HG03571 (cell line): ENCODE results near the gene OLFM4.

ENCODE experiments used
- ATAC-seq: cut with Tn5 transposase; IDR thresholded peaks from one replicate; pipeline ENCODE4 v1.9.1; 2021; ENCODE audit not compliant: unreplicated experiment

Gene OLFM4, protein sequence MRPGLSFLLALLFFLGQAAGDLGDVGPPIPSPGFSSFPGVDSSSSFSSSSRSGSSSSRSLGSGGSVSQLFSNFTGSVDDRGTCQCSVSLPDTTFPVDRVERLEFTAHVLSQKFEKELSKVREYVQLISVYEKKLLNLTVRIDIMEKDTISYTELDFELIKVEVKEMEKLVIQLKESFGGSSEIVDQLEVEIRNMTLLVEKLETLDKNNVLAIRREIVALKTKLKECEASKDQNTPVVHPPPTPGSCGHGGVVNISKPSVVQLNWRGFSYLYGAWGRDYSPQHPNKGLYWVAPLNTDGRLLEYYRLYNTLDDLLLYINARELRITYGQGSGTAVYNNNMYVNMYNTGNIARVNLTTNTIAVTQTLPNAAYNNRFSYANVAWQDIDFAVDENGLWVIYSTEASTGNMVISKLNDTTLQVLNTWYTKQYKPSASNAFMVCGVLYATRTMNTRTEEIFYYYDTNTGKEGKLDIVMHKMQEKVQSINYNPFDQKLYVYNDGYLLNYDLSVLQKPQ

DNA sequence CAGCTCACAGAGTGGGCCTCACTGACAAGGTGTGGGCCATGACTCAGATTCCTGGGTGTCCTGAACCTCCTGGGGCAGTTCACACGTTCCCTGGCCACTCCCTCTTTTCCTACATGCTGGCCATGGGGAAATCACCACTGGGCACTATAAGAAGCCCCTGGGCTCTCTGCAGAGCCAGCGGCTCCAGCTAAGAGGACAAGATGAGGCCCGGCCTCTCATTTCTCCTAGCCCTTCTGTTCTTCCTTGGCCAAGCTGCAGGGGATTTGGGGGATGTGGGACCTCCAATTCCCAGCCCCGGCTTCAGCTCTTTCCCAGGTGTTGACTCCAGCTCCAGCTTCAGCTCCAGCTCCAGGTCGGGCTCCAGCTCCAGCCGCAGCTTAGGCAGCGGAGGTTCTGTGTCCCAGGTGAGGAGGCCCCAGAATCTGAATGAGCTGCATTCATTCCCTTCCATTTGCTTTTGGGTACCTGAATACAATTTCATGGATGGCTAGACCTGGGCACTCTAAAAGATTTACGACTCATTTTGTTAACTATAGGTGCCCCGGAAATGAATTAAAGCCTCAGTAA is at the start of gene OLFM4:
OLFM4 (plus strand) TSS at position 177 of the 567 bp plus-strand sequence; CDS start at position 201, 24 bp downstream.
- ATAC-seq, result no peak

DNA sequence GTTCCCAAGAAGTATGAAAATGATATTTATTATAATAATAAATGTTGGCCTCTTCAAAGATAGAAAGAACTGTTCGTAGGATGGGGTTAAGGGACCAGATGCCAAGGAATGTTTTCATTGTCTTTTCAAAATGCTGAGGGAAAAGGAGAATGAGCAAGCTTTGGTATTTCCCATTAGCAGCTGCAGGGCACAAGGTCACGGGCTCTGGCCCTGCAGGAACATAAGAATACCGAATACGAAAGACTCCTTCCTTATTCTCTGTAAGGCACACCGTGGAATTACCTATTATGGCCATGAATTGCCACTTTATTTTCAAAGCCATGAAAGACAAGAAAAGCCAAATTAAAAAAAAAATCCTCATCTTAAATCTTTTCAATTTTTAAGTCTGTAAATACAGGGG is 49.6 kb upstream of the OLFM4 start:
- no peak for ATAC-seq

DNA sequence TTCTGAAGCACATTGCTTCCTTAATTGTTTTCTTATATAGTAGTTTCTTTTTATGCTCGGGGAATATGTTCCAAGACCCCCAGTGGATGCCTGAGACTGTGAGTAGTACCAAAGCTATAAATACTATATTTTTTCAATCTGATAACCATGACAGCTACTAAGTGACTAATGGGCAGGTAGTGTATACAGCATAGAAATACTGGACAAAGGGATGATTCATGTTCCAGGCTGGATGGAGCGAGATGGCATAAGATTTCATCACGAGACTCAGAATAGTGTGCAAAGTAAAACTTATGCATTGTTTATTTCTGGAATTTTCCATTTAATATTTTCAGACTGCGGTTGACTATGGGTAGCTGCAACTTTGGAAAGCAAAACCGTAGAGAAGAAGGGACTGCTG is 47.9 kb upstream of the OLFM4 start:
- no peak for ATAC-seq

DNA sequence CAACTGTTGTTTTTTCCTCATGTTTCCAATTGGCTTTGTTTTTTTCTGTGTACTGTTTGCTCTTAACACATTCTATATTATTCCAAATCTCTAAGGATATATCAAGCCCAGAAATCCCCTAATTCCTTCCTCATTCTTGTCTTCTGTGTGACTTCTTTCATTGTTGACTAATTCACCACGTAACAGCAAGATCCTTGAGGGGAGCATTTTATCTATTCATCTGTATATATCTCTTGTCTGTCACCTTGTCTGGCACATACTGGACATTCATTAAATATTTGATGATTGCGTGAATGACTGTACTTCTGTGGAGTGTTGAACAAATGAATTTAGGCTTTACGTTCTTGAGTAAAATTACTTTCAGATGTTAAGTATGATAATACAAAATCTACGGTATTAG is 44.8 kb upstream of the OLFM4 start:
- no peak for ATAC-seq

DNA sequence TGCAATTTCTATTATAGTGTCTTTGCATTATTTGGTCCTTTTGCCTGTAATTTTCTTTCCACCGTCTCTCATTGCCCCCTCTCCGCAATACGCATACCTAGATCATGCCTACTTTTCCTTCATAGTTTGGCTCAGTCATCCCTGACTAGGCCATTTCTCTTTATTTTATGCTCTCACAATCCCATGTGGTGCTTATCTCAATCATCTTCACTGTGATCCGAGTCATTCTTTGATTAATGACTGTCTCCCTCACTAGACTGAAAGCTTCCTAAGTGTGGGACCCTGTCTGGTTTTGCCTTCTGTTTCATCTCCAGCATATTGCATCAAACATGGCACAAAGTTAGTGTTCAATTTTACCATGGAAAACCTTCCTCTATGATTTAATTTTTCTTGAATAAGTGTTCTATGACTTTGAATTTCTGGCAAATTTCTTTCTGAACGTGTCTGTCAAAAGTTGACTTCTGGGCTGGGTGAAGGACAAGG is 43.7 kb upstream of the OLFM4 start:
- ATAC-seq, result no peak

DNA sequence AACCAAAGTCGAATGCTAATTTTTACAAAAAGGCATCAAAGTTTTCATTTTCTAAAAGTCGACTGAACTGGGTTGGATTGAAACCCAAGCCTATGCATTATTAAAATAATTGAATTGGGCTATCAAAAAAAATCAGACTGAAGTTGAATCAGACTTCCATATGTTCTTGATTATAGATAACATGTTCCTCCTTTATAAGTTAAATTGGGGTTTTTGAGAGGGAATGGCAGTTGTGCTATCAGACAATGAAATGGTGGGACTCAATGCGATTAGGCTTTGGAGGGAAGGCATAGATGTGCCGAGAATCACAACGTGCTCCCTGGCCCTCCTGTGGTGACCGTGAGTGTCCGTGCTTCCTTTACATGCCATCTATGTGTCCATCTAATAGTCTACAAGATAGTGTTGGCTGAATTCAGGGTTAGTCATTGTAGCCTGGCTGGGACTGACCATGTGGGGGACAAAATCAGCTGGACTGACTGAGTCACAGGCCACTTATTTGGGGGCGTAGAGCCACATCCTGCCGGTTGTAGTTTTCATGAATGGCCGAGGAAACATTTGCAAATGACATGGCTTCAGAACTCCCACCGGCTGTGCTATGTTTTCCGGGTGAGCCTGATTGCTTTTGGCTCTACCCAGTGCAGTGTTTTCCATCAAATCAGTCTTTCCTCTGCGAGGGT is 37.1 kb upstream of the OLFM4 start:
- ATAC-seq, result no peak

DNA sequence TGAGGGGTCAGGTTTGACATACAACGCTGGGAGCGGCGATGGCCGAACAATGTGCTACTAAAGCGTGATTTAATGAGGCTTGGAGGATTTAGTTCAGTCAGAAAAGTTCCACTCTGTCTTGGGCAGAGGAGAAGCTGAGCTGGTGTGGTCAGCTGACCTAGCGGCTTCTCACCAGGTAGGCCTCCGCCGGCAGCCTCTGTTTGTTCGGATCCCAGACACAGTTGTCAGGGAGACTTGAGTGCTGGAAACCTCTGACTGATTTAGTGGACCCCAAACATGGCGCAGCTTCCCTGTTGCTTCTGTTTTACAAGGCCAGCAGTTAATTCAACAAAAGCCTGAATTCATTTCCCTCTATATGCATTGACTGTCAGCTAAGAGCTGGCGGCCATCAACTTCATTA is 36.5 kb upstream of the OLFM4 start:
- no peak for ATAC-seq

DNA sequence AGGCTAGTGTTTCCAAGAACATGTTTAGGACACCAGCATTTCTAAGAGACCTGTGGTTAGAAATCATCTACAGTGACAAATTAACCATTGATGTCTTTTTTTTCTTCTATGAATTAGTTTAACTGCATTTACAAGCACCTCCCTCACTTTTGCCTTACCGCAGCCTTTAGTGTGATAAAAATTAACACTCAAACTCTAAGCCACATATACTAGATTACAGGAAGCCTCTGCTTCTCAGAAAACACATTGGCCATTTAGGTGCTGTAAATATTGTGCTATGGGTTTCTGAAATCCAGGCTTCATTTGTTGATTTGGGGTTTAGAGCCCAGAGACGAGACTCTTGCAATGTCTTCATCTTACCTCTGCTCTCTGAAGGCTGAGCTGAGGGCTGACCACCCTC is 34.6 kb upstream of the OLFM4 start:
- ATAC-seq, result no peak

DNA sequence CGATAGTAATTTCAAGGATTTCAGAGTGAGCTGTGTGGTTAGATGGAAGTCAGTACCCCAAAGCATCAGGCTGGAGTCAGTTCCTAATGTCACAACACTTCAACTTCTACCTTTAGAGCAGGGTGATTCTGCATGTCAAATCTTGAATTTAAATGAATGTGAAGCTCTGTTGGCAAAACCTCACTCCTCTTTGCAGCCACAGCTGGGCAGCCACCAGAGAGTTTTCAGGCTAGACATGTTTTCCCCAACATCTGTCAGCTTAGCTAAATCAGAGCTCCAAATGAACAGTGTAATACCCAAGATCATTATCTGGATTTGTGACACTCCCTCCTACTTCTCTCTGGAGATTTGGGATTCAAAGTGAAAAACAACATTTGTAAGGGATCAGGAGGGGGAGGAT is 33.7 kb upstream of the OLFM4 start:
- ATAC-seq, result no peak

DNA sequence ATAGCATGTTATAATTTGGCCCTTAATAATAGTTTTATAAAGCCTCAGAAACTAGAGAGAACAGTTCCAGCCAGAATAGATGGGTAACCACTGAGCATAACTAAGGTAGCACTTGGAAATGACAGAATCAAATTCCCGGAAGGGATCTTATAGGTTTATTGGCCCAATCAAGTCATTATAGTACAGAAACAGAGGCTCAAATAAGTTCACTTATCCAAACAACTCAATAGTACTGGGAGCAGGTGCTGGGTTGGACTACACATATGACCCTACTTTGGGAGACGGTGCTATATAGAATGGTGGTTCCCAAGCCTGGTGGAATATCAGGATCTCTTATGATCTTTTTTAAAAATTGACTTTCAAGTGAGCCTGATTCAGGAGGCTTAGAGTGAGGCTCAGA is 32.7 kb upstream of the OLFM4 start:
- ATAC-seq, result no peak

DNA sequence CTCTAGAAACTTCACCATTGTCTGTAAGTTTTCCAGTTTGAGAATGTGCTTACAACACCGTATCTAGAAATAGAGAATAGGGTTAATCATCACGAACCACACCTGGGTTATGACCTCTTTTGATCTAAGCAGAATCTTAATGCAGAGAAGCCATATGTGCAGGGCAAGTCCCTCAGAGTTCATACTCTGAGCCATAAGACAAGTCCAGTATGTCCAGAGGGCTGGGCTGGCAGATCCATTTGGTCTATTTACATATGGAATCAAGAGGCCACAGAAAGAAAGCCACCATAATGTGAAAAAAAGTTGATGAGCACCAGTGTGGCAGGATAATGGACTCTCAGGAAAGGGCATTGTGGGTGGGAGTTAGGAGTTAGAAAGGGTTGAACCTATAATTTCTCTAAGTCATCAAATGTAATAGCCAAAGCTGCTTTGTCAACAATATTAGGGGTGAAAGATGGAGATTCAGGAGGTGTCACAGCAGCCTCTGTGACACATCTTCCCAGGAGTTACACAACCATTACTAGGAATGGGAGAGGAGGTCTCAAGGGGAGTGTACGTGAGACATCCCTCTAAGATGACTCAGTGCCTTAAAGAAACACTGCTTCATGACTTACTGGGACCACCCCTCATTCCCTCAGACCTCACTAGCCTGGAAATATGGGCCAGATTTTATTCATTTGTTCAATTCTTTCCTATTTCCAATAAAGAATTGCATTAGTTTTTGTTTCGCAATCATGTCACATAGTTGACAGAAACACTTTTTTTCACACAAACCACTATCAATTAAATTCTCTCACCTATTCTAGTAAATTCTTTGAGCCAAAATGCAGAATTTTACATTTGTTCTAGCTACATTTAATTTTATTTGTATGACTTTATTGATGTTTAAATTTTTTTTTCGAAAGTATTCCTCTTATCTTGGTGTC is 30.4 kb upstream of the OLFM4 start:
- no peak for ATAC-seq

DNA sequence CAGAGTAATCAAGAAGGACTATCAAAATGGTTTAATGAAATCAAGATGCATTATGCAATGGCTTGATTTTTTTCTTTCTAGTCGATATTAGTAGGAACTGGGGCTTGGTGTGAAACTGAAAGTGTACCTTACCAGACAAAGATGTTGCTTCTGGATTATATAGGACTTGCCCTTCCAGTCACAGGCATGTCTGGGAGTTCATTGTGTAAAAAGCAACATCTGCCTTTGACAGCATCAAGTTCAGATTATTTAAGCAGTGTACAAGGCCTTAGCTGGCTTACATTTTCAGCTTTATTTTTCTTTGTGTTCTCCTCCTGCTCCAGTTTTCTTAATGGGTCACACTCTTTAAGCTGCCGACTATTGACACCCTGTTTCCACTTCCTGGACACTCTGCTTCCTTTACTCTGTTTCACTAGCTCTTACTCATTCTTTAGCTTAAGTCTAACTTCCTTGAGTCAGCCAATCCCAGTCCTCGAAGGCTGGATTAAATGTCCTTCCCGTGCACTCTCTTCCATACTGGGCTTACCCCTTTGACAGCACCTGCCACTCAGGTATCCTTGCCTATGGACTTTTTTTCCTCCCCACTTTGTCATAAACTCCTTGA is 29.4 kb upstream of the OLFM4 start:
- ATAC-seq, result no peak

DNA sequence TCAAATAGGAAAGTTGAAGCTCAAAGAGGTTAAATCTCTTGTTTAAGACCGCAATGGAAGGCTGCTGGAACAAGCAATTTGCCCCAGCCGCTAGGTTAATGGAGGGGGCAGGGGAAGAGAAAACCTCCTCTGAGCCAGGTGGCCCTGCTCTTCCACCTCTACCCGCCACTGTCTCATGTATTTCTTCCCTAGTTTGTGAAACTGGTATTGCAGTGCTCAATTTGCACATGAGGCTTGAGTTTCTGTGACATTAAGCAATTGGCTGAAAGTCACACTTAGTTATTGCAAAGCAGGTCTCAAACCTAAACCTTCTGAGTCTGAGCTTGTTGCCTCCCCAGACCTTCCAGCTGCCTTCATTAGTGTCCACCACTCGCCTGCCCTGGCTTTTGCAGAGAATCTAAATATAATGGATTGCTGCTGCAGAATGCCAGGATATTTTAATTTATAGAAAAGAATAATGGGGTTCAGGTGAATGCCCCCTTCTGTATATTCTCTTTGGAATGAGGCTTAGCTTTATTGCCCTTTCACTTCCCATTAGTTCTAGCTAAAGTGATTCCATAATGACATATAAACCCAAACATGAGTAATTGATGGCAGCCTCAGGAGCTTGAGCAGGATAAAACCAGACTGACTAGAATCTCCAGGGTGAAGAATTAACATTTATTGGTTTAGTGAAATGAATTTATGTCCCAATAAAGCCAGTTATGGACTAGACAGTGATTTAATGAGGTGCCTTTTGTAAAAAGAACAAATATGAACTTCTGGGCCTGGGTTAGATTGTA is 27.0 kb upstream of the OLFM4 start:
- no peak for ATAC-seq

DNA sequence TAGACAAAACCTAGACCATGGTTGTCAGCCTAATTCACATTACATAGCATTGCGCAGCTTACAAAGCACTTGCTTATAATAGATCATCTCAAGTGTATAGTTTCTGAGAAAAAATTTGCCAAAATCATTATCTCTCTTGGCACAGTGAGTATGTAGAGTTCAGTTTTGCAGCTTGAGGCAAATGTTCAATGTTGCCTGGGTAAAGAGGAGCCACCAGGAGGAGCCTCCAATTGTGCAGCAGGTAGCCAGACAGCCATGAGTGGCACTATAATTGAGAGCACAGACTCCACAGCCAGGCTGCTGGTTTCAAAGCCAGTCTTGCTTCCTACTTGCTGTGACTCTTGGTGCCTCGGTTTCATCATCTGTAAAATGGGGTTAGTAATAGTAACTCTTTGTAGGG is 24.0 kb upstream of the OLFM4 start:
- no peak for ATAC-seq

DNA sequence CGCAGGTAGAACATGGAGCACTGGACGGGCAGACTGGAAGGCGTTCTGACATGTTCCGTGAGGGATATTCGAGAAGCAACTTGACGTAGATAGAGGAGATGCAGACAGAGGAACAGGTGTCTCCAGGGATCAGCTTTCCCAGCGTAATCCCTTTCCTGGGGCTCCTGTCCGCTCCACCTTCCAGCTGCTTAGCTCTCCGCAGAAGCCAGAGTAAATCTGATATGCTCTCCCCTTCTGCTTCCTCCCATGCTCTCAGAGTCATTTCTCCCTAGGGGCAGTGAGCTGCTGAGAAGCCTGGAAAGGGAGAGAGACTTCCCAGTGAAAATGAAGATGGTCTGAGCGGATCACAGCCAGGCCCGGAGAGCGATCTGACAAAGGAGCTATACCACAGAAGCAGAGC is 23.0 kb upstream of the OLFM4 start:
- no peak for ATAC-seq

DNA sequence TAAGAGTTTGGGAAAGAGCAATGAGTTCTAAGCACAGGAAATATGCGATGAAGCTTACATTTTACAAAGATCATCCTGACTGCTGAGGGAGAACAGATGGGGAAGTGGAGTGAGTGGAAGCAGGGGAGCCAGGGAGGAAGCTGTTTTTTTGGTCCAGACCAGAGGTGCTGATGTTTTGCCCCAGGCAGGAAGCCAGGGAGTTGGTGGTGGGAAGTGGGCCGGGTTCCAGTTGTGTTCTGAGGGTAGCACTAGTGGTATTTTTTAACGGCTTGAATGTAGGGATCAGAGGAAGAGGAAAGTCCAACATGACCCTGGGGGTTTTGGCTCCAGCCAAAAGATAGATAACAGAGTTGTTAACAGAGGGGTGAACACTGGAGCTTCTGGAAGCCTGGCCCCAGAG is 20.7 kb upstream of the OLFM4 start:
- no peak for ATAC-seq

DNA sequence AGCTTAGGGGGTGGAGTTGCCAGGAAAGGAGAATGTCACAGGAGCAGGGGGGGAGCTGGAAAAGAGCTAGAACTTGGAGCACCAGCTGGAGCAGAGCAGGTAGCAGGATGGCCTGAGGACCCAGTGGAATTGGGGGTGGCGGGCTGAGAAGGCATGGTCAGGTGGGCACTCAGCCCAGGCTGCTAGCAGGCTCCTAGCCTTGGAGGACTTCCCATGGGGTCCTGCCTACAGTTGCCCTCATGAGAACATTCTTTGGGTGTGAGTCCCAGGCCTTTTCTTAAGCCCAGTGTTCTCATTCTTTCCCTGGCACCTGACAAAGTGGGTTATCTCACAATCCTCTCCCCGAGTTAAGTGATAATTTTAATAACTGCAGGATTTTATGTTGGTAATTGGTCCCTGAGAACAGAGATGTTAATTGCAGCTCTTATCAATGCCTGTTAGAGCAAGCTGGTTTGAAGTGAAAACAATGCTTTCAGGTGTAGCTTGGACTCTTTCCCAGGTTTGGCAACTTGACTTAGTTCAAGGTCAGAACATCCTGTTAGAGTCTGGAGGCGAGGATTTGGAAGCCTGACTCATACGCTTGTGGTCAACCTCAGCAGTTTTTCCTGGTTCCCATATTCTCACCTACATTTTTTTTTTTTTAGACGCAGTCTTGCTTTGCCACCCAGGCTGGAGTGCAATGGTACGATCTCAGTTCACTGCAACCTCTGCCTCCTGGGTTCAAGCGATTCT is 18.1 kb upstream of the OLFM4 start:
- ATAC-seq, result no peak

DNA sequence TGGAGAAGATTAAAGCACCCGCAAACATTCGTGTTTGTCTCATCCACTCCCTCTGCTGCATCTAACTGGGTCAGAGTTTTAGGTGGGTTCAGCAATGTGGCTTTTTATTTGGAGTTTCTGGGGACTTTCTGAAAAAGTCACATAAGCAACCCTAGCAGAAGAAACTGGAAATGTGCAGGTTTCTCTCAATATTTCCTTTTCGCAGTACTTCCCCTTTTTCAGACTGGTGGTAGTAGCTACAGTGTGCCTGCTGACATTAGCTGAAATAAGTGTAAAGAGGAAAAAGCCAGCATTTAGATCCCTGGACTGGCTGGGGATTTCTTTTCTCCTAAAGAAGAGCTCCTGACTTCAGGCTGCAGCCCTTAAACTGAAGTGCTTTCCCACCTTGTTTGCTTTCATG is 15.9 kb upstream of the OLFM4 start:
- ATAC-seq, result no peak

DNA sequence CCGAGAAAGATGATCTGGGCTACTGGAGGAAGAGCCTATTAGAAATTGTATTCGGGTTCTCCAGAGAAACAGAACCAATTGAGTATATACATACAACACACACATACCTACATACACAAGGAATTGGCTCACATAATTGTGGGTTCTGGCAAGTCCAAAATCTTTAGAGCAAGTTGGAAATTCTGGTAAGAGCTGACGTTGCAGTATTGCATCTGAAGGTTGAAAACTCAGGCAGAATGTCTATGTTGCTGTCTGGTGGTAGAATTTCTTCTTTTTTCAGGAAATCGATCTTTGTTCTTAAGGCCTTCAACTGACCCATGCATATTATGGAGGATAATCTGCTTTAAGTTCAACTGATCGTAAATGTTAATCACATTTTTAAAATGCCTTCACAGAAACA is 15.5 kb upstream of the OLFM4 start:
- ATAC-seq, result no peak
